Measurements from ENCODE around the gene TRPV4.

The TRPV4 gene

GRCh38 chr12:109764123-109764522 lies 69.1 kb downstream of the TRPV4 start:
- no peak for DNase-seq (ENCODE audit: low read depth, low spot score)

GRCh38 chr12:109763201-109763841 lies 69.9 kb downstream of the TRPV4 start:
- no peak for DNase-seq (ENCODE audit: low read depth, low spot score)

GRCh38 chr12:109762673-109763191 lies 70.5 kb downstream of the TRPV4 start:
- no peak for DNase-seq (ENCODE audit: low read depth, low spot score)

- no peak for DNase-seq (ENCODE audit: low read depth, low spot score)
Measured at GRCh38 chr12:109762071-109762672, 71.0 kb downstream of the TRPV4 start.

GRCh38 chr12:109760930-109761921 lies 72.0 kb downstream of the TRPV4 start:
- no peak for DNase-seq (ENCODE audit: low read depth, low spot score)

- DNase-seq (ENCODE audit: low read depth, low spot score), result no peak
Measured at GRCh38 chr12:109760031-109760929, 72.9 kb downstream of the TRPV4 start.

- no peak for DNase-seq (ENCODE audit: low read depth, low spot score)
Measured at GRCh38 chr12:109759595-109759994, 73.6 kb downstream of the TRPV4 start.

- DNase-seq (ENCODE audit: low read depth, low spot score), result peak; percentile 42
Measured at GRCh38 chr12:109758426-109759420, 74.5 kb downstream of the TRPV4 start.

GRCh38 chr12:109757671-109758265 lies 75.4 kb downstream of the TRPV4 start:
- no peak for DNase-seq (ENCODE audit: low read depth, low spot score)

GRCh38 chr12:109756457-109756856 lies 76.7 kb downstream of the TRPV4 start:
- DNase-seq (ENCODE audit: low read depth, low spot score), result no peak

- no peak for DNase-seq (ENCODE audit: low read depth, low spot score)
Measured at GRCh38 chr12:109753959-109754358, 79.2 kb downstream of the TRPV4 start.

GRCh38 chr12:109753054-109753401 lies 80.2 kb downstream of the TRPV4 start:
- DNase-seq (ENCODE audit: low read depth, low spot score), result no peak

- no peak for DNase-seq (ENCODE audit: low read depth, low spot score)
Measured at GRCh38 chr12:109752117-109753053, 80.8 kb downstream of the TRPV4 start.

GRCh38 chr12:109744986-109745942 lies 87.9 kb downstream of the TRPV4 start:
- DNase-seq (ENCODE audit: low read depth, low spot score), result no peak

GRCh38 chr12:109744026-109744425 lies 89.2 kb downstream of the TRPV4 start:
- DNase-seq (ENCODE audit: low read depth, low spot score), result no peak

- DNase-seq (ENCODE audit: low read depth, low spot score), result no peak
Measured at GRCh38 chr12:109743076-109743910, 89.9 kb downstream of the TRPV4 start.

All from ELF-1 (cell line).